ELR (cell line): Measurements from ENCODE around the gene LYZ.
"Not testable (repeated sequence)": the region's sequence is repeated elsewhere in the genome, so short reads cannot be mapped to it uniquely, and the experiment has no call there.

Experiments
- DNase-seq: peaks from one replicate; pipeline ENCODE4 v3.0.0-alpha.2; 2015; ENCODE audit warnings: low read depth

LYZ gene

DNA sequence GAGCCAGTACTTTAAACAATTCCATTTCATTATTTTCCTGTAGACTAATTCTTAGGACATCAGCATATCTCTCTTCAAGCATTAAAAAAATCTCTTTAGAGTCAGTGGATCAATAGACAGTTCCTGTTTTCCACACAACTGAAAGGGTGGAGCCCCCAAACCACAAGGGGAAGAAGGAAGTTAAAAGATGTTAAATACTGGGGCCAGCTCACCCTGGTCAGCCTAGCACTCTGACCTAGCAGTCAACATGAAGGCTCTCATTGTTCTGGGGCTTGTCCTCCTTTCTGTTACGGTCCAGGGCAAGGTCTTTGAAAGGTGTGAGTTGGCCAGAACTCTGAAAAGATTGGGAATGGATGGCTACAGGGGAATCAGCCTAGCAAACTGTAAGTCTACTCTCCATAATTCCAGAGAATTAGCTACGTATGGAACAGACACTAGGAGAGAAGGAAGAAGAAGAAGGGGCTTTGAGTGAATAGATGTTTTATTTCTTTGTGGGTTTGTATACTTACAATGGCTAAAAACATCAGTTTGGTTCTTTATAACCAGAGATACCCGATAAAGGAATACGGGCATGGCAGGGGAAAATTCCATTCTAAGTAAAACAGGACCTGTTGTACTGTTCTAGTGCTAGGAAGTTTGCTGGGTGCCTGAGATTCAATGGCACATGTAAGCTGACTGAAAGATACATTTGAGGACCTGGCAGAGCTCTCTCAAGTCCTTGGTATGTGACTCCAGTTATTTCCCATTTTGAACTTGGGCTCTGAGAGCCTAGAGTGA, at the start of gene LYZ:
Gene LYZ, plus strand, starts transcription at position 220 of the 777 bp plus-strand sequence. Its CDS starts 28 bp downstream, at position 248.
- no peak for DNase-seq

DNA sequence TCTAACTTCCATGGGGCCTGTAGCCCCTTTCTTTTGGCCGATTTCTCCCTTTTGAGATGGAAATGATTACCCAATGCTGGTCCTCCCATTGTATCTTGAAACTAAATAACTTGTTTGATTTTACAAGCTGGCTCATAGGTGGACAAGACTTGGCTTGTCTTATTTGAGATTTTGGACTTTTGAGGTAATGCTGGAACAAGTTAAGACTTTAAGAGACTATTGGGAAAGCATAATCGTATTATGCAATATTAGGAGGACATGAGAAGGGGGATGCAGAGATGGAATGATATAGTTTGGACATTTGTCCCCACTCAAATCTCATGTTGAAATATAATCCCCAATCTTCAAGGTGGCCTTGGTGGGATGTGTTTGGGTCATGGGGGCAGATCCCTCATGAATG, 49.2 kb upstream of the LYZ start:
- DNase-seq: no peak

DNA sequence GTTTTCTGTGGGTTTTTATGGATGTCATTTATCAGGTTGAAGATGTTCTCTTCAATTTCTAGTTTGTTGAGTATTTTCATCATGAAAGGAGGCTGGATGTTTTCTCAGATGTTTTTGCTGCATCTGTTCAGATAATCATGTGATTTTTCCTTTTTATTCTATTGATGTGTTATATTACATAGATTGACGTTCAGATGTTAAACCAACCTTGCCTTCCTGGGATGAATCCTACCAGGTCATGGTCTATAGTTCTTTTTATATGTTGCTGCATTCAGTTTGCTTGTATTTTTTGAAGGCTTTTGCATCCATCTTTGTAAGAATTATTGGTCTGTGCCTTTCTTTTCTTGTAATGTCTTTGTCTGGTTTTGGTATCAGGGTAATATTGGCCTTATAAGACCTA, 43.9 kb upstream of the LYZ start:
- DNase-seq: no peak

DNA sequence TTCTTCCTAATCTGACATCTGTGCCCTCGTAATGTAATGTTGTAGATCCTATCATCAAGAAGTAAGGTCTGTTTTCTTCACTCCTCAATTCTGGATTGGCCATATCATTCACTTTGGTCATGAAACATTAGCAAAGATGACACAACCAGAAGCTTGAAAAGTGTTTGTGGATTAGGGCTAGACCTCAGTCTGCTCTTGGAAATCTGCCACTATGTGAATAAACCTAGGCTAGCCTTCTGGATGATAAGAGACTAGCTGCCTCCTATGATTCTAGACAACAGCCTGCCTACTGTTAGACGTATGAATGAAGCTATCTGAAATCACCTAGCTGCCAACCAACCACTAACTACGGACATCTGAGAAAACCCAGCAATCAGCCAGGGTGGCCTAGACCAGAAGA, 38.7 kb upstream of the LYZ start:
- no peak for DNase-seq

DNA sequence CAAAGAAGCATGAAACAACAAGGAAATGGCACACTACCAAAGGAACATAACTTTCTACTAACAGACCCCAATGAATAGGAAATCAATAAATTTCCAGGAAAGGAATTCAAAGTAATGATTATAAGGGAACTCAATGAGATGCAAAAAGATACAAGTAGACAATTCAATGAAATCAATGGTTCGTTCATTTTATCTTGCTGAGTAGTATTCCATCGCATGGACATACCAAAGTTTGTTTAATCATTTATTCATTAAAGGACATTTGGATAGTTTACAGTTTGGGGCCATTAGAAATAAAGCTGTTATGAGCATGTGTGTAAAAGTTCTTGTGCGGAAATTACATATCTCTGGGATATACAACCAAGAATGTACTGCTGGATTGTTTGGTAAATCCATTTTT, 35.0 kb upstream of the LYZ start:
- DNase-seq: no peak

DNA sequence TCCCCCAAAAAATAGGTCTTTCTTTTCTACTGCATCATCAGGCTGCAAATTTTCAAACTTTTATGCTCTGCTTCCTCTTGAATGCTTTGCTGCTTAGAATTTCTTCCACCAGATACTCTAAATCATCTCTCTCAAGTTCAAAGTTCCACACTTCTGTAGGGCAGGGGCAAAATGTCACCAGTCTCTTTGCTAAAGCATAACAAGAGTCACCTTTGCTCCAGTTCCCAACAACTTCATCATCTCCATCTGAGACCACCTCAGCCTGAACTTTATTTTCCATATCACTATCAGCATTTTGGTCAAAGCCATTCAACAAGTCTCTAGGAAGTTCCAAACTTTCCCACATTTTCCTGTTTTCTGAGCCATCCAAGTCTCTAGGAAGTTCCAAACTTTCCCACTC, 31.4 kb upstream of the LYZ start:
- DNase-seq: not testable (repeated sequence)

DNA sequence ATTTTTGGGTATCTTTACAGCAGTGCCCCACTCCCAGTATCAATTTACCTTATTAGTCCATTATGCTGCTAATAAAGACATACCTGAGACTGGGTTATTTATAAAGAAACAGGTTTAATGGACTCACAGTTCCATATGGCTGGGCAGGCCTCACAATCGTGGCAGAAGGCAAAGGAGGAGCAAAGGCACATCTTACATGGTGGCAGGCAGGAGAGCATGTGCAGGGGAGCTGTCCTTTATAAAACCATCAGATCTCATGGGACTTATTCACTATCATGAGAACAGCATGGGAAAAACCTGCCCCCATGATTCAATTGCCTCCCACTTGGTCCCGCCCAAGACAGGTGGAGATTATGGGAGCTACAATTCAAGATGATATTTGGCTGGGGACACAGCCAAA, 30.9 kb upstream of the LYZ start:
- not testable (repeated sequence) for DNase-seq

DNA sequence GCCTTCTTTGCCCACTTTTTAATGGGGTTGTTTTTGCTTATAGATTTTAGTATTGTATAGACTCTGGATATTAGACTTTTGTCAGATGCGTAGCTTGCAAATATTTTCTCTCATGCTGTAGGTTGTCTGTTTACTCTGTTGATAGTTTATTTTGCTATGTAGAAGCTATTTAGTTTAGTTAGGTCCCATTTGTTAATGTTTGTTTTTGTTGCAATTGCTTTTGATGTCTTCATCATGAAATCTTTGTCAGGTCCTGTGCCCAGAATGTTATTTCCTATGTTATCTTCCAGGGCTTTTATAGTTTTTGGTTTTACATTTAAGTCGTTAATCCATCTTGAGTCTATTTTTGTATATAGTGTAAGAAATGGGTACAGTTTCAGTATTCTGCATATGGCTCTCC, 30.0 kb upstream of the LYZ start:
- DNase-seq: no peak

DNA sequence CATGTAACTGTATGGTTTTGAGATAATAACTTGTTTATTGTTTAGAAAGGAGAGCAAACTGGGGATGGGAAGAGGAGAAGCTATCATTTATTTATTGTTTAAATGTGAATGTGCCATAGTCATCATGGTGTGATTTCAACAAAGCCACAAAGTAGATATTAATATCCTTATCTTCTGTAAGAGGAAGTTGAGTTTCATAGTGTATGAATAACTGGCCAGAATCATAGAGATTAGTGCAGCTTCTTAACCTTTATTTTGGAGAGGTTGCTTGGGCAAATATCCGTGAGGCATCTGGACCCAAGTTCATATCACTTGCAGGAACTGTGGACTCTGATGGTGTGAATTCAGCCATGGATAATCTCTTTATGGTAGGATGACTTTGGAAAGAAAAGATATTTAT, 26.8 kb upstream of the LYZ start:
- DNase-seq: no peak

DNA sequence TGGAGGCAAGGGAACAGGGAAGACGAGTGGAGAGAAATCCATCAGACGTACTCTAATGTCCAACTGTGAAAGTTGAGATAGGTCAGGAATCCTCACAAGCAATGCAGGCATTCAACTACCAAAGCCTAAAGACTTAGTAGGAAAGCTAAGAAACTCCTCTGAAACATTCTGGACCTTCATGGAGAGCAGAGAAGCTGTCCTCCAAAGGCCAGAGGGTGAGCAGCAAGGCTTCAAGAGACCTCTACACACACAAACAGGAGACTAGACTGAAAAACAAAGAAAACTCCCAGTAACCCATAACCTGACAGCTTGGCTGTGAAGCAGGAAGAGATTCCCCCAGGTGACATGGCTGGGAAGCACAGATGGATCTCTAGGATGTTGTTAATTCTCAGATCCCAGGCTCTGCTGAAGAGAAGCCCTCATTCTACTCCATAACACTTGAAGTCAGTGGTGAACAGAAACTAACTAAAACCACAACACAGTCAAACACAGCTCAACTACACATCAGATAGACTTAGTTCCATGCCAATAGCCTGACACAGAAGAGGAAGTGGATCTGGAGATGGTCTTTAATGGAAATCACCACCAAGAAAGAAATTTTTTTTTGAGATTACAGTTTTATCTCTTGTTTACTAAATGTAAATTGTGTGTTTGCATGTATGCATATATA, 23.2 kb upstream of the LYZ start:
- no peak for DNase-seq

DNA sequence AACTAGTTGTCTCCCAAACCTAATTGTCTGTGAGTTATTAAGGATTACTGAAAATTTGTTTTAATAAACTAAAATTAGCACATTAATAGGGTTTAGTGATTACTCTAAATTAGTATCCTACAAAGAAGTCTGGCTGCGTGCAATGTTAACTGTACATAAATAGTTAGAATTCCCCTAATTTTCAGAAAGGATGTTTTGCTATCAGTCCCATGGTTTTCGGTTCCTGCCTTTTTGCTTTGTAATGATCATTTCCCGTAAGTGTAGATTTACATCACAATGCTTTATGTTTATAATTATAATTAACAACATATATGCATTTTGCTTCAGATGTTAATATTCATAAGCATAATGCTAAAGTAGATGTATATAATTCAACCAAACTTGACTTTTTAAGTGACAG, 19.8 kb upstream of the LYZ start:
- DNase-seq: no peak

DNA sequence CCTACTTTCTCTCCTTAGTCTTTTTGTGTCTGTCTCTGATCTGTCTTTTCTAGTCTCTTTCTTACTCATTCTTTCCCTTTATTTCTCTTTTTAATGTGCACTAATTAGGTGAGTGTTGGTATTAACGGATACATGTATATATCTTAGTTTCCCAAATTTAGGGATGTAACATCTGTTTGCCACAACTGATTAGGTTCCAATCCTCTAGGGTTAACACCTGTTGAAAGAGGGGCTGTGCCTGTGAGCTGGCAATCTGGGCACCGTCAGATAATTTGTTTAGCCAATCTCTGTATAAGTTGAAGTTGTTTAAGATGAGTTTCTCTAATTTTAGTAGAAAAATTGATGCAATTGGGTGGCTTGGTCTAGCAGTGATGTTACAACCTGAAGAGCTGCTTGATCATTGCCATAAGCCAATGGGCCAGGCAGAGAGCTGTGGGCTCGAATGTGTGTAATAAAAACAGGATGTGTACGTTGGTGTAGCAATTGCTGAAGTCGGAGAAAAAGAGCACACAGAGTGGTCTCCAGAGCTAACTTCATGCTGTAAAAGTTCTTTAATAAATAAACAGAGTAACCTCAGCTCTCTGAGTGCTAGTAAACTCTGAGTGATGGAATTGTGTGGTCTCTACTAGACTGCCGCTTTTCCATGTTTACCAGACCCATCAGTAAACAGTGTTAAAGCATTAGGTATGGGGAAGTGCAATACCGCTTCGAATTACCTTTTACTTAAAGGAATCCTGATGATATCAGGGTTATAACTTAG, 18.3 kb upstream of the LYZ start:
- DNase-seq: no peak

DNA sequence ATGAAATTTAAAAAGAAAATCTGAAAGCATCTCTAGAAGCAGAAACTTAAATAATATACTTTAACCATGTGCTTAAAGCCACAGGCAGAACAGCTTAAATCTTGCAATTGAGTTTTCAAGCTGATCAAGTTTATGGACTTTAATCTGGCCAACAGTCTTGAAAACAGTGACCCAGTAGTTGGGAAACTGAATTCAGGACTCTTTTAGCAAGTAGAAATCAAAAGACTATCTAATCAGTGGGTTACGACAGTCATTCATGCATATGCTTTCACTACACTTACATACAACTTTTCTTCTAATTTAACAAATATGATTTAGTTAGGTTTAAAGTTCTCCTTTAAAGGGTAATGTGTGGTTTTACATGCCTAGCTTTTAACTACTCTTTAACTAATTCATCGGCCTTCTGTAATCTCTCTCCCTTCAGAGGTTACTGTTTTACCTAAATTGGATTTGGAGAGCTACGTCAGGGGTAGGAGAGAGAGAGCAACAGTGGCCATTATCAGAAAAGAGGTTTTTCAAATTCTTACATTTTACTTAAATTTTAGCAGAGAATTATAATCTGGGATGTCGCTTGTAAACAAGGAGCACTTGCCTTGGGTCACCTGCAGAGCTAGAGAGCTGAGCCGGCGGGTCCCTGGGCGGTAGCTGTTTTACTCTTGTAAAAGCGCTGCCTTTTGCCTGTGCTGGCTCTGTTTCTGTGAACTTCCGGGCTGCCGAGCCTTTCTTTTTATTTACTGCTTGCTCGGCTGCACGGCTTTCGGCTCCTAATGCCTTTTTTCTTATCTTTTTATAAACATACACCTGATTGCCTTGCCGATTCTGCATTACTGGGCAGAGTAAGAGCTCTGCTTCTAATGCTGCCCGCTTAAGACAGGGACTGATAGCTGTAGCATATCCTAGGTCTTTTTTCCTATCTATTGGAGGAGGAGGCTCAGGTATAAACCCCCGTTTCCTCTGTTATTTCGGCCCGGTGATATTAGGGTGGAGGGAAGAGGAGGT, 17.4 kb upstream of the LYZ start:
- peak; percentile 45 for DNase-seq

DNA sequence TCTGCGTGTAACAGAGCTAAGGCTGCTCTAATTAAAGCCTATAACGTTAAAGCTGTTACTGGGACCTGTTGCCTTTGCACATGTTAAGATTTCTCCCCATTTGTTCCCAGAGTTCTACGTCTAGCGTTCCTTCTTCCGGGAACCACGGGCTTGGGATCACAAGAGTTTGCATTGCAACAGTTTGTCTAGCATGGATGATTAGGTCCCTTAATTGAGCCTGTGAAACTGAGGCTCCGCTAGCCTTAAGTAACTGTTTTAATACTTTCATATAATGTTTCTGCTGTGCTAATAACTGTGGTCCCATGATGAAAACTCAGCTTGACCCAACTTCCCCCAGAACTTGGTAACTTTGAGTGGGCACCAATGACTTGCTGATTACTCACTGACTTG, 16.7 kb upstream of the LYZ start:
- no peak for DNase-seq

DNA sequence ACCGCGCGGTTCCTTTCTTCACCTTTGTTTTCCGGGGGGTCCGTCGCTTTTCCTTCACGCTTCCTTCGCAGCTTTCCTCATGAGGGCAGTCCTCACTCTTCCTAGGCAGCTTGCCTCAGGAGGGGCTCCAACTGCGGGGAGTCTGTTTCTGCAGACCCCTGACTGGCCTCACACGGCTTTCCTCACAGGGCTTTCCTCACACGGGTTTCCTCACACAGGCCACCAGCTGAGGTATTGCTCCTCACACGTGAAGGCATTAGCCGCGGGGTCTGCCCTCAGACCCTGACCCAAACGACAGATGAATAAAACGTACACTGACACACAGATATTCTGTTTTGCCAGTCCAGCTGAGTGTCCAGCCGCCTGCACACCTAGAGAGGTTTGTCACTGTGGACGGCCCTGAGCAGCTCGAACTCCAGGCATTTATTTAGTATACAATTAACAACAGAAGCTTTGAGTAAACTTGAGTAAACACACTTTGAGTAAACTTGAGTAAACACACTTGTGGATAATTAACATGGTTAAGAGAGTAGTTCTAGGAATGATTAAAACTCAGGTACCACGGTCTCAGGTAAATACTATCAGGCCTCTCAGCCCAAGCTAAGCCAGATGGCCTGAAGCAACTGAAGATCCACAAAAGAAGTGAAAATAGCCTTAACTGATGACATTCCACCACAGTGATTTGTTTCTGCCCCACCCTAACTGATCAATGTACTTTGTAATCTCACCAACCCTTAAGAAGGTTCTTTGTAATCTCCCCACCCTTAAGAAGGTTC, 16.1 kb upstream of the LYZ start:
- DNase-seq: no peak

DNA sequence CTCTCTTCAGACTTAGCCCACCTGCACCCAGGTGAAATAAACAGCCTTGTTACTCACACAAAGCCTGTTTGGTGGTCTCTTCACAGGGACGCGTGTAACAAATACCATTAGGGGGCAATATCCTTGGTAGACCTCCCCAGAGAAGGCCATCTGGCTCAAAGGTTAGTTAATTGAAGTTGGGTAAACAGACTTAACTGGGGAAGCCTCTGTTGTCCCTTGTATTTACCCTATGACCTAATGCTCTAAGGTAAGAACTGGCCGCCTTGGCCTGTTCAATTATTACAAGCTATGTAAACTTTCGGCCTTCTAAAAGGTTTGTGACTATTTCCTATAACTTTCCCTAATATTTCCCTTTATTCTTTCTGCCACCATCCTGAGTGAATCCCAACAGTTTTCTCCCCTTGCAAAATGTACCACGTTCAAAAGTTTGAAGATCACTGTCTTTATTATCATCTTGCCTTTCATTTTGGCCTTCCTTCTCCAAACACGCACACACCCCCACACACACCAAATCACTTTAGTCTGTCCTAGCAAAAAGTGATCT, 15.3 kb upstream of the LYZ start:
- DNase-seq: no peak

DNA sequence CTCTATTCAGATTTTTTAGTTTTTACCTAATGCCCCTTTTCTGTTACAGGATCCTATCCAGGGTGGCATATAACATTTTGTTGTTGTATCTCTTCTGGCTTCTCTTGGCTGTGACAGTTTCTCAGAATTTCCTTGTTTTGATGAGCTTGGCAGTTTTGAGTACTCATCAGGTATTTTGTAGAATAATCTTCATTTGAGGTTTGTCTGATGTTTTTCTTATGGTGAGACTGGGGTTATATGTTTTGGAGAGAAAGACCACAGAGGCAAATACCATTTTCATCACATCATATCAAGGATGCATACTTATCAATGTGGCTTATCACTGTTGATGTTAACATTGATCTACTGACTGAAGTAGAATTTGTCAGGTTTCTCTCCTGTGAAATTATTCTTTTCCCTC, 14.0 kb upstream of the LYZ start:
- DNase-seq: no peak

DNA sequence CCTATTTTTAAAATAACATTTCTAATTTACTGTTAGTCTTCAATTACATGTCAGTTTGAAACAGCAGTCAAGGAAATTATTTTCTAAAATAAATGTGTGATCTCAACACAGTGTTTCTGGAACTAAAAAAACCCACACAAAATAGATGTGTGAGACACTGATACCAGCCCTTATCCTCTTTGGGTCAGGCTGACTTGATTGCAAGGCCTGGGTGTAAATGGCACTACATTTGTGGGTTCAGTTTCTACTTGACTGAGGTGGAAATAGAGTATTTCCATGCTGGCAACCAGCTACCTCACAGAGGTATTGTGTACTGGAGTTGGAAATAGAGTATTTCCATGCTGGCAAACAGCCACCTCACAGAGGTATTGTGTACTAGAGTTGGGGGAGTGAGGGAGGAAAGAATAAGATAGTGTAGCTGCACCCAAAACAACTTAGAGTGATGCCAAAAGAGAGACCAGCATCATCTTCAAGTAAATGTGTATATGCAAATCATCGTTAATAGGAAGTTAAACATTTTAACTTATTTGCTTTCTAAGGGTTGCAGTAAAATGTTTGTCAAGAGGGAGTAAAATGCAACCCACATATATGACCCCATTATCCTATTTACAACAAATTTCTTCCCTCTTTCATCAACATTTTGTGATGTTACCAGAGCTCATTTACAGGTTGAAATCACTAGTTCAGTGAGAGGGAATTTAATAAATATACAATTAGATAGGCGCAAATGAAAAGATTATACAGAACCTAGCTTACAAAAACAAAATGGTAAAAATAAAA, 10.7 kb upstream of the LYZ start:
- no peak for DNase-seq

DNA sequence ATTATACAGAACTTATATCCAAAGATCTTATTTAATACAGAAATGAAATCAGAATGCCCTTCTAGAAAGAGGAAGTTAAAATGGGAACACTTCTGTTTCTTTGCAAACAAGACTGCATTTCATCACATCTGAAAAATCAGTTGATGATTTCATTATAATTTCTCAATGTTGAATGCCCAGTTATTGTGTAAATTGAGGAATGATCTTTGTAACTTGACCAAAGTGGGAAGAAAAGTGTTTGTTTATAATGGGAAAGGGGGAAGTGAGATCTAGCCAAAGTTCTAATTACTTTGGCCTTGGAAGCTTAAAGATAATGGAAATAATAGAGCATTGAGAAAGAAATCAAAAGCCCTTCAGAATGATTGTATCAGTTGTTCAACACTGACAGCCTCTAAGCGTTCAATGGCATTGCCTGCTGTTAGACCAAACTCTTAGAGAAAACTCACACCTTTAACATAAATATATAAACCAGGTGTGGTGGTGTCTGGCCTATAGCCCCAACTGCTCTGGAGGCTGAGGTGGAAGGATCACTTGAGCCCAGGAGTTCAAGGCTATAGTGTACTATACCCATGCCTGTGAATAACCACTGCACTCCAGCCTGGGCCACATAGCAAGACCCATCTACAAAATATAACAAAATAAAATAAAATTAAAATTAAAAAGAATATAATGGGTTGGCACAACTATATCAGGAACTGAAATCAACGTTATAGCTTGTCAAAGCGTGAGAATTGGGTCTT, 9.9 kb upstream of the LYZ start:
- no peak for DNase-seq
